Epidermal melanocyte (primary cell): ENCODE measurements around the gene RPL7A.

Source experiments
- DNase-seq: peaks from one replicate; pipeline ENCODE4 v3.0.0; 2011; ENCODE audit warnings: low spot score; ENCODE audit not compliant: insufficient read length

The RPL7A gene

GRCh38 chr9:133347515-133347984 lies 468 bp upstream of the RPL7A start:
- DNase-seq, result no peak

- DNase-seq, result no peak
These were observed 928 bp downstream of the RPL7A start for GRCh38 chr9:133348718-133349573.

- DNase-seq, result no peak
These were observed 2.1 kb downstream of the RPL7A start for GRCh38 chr9:133349965-133350616.

- DNase-seq, result no peak
These were observed 3.5 kb downstream of the RPL7A start for GRCh38 chr9:133351526-133351907.

GRCh38 chr9:133351908-133352634 lies 4.1 kb downstream of the RPL7A start:
- DNase-seq, result no peak

- DNase-seq, result no peak
These were observed 4.8 kb downstream of the RPL7A start for GRCh38 chr9:133352635-133353340.

GRCh38 chr9:133353548-133353947 lies 5.5 kb downstream of the RPL7A start:
- DNase-seq, result no peak

GRCh38 chr9:133354766-133355165 lies 6.7 kb downstream of the RPL7A start:
- DNase-seq, result no peak

- no peak for DNase-seq
These were observed 7.9 kb downstream of the RPL7A start for GRCh38 chr9:133355881-133356357.

- DNase-seq, result peak; percentile 85
These were observed 8.5 kb downstream of the RPL7A start, which contains the start of the genes SURF1 and SURF2 for GRCh38 chr9:133356391-133357091. TSS of gene SURF1 (minus strand) at chr9:133356487. CDS start at chr9:133356453, 34 bp downstream. TSS of gene SURF2 (plus strand) at chr9:133356550. CDS start at chr9:133356593, 43 bp downstream.

GRCh38 chr9:133357656-133358055 lies 9.6 kb downstream of the RPL7A start:
- DNase-seq, result no peak

- DNase-seq, result no peak
These were observed 11.6 kb downstream of the RPL7A start for GRCh38 chr9:133359399-133360175.

GRCh38 chr9:133360400-133361393 lies 12.7 kb downstream of the RPL7A start:
- no peak for DNase-seq

GRCh38 chr9:133361507-133362092 lies 13.6 kb downstream of the RPL7A start:
- DNase-seq, result no peak

- no peak for DNase-seq
These were observed 14.5 kb downstream of the RPL7A start for GRCh38 chr9:133362359-133363044.

- no peak for DNase-seq
These were observed 18.4 kb downstream of the RPL7A start for GRCh38 chr9:133366435-133366834.

GRCh38 chr9:133367221-133367620 lies 19.2 kb downstream of the RPL7A start:
- DNase-seq, result no peak
